Panc1 (cell line): ENCODE data around the gene C1orf74.

Experiments
- CTCF ChIP-seq: fragments of 450-650 bp; IDR thresholded peaks from 2 replicates; pipeline ENCODE4 v1.5.1; 2017; ENCODE audit warnings: mild to moderate bottlenecking
- POLR2AphosphoS5 ChIP-seq: IDR thresholded peaks from 2 replicates; pipeline ENCODE4 v1.6.1; 2012; ENCODE audit warnings: mild to moderate bottlenecking, low read depth, low read length, moderate library complexity
- REST ChIP-seq, 2 experiments: IDR thresholded peaks; 2 replicates each; pipeline ENCODE4 v1.6.1; 2011 to 2012; ENCODE audit warnings: low read depth in 2 of 2, control low read depth in 1 of 2, low read length in 1 of 2, mild to moderate bottlenecking in 1 of 2, moderate library complexity in 1 of 2; ENCODE audit not compliant: insufficient read depth in 1 of 2
- SIN3A ChIP-seq: IDR thresholded peaks from 2 replicates; pipeline ENCODE4 v1.6.1; 2012; ENCODE audit warnings: low read depth, mild to moderate bottlenecking, low read length, moderate library complexity, borderline replicate concordance; ENCODE audit not compliant: insufficient read depth
- TCF7L2 ChIP-seq: IDR thresholded peaks from 2 replicates; pipeline ENCODE4 v1.6.1; 2011; ENCODE audit warnings: mild to moderate bottlenecking, low read depth, low read length, inconsistent platforms

GRCh38 chr1:209797978-209798639 lies 13.8 kb upstream of the C1orf74 start:
- TF ChIP-seq CTCF, result peak; percentile 26
- TF ChIP-seq POLR2AphosphoS5, result no peak
- no peak for TF ChIP-seq REST (IDR thresholded peaks at IDR 0.05; ENCODE audit: insufficient read depth in 1 of 2, low read depth in 2 of 2, low read length in 1 of 2)
- TF ChIP-seq SIN3A, result no peak
- TF ChIP-seq TCF7L2, result no peak
